HepG2 (cell line): ENCODE measurements around the gene SEPTIN10. TPM values are rescaled to one million over a fixed set of nuclear protein-coding genes. Genes with fewer than 3 reads are reported as not detected.

Source experiments
- ARID3A ChIP-seq: IDR thresholded peaks from 2 replicates; pipeline ENCODE4 v1.6.1; 2012; ENCODE audit warnings: low read depth, low read length, improper control_type of control experiment
- CSRNP1 ChIP-seq: sonication (generic); formaldehyde crosslinking; IDR thresholded peaks from 2 replicates; pipeline ENCODE4 v1.8.1; 2023; ENCODE audit warnings: mild to moderate bottlenecking, missing genetic modification reagents
- GZF1 ChIP-seq: sonication (generic); formaldehyde crosslinking; IDR thresholded peaks from 2 replicates; pipeline ENCODE4 v1.5.1; 2020; ENCODE audit warnings: mild to moderate bottlenecking, missing genetic modification reagents
- HMGA1 ChIP-seq: sonication (generic); formaldehyde crosslinking; conservative IDR thresholded peaks from 2 replicates; pipeline ENCODE4 v1.4.0; 2020; ENCODE audit warnings: missing genetic modification reagents
- KLF12 ChIP-seq: sonication (generic); formaldehyde crosslinking; IDR thresholded peaks from 2 replicates; pipeline ENCODE4 v1.4.0; 2020; ENCODE audit warnings: missing genetic modification reagents, borderline replicate concordance
- MXD3 ChIP-seq: IDR thresholded peaks from 2 replicates; pipeline ENCODE4 v1.6.1; 2016; ENCODE audit warnings: mild to moderate bottlenecking, missing biosample characterization, missing genetic modification reagents
- NKX3-1 ChIP-seq: sonication (generic); formaldehyde crosslinking; IDR thresholded peaks from 2 replicates; pipeline ENCODE4 v1.5.0; 2020; ENCODE audit warnings: missing genetic modification reagents
- PLRG1 ChIP-seq: fragments of 450-650 bp; conservative IDR thresholded peaks from 2 replicates; pipeline ENCODE4 v1.6.1; 2016
- SAFB2 ChIP-seq: sonication (generic); formaldehyde crosslinking; IDR thresholded peaks from 2 replicates; pipeline ENCODE4 v1.5.1; 2020; ENCODE audit warnings: missing genetic modification reagents, low read depth, mild to moderate bottlenecking, borderline replicate concordance
- SETDB1 ChIP-seq: sonication (generic); formaldehyde crosslinking; IDR thresholded peaks from 2 replicates; pipeline ENCODE4 v1.5.1; 2020; ENCODE audit warnings: missing genetic modification reagents, mild to moderate bottlenecking, borderline replicate concordance
- SMARCE1 ChIP-seq: fragments of 450-650 bp; IDR thresholded peaks from 2 replicates; pipeline ENCODE4 v1.6.1; 2017; ENCODE audit warnings: borderline replicate concordance
- STAG1 ChIP-seq: sonication (generic); formaldehyde crosslinking; IDR thresholded peaks from 2 replicates; pipeline ENCODE4 v1.4.0; 2020; ENCODE audit warnings: missing genetic modification reagents
- SUZ12 ChIP-seq: fragments of 150-350 bp; IDR thresholded peaks from 2 replicates; pipeline ENCODE4 v1.6.1; 2014; ENCODE audit warnings: low read depth, low read length
- TIGD3 ChIP-seq: sonication (generic); formaldehyde crosslinking; IDR thresholded peaks from 2 replicates; pipeline ENCODE4 v1.5.1; 2020; ENCODE audit warnings: mild to moderate bottlenecking, missing genetic modification reagents, borderline replicate concordance
- ZFP62 ChIP-seq: sonication (generic); formaldehyde crosslinking; IDR thresholded peaks from 2 replicates; pipeline ENCODE4 v1.4.0; 2020; ENCODE audit warnings: missing genetic modification reagents
- ZNF530 ChIP-seq: sonication (generic); formaldehyde crosslinking; IDR thresholded peaks from 2 replicates; pipeline ENCODE4 v1.5.0; 2020; ENCODE audit warnings: low read depth, mild to moderate bottlenecking, missing genetic modification reagents
- ZNF557 ChIP-seq: sonication (generic); formaldehyde crosslinking; IDR thresholded peaks from 2 replicates; pipeline ENCODE4 v1.4.0; 2020; ENCODE audit warnings: missing genetic modification reagents
- ZNF574 ChIP-seq: sonication (generic); formaldehyde crosslinking; IDR thresholded peaks from 2 replicates; pipeline ENCODE4 v1.4.0; 2020; ENCODE audit warnings: missing genetic modification reagents
- ZNF597 ChIP-seq: sonication (generic); formaldehyde crosslinking; IDR thresholded peaks from 2 replicates; pipeline ENCODE4 v1.5.0; 2020; ENCODE audit warnings: missing genetic modification reagents
- ZNF850 ChIP-seq: sonication (generic); formaldehyde crosslinking; conservative IDR thresholded peaks from 2 replicates; pipeline ENCODE4 v1.9.0; 2021; ENCODE audit warnings: mild to moderate bottlenecking, missing genetic modification reagents
- ZSCAN25 ChIP-seq: sonication (generic); formaldehyde crosslinking; IDR thresholded peaks from 2 replicates; pipeline ENCODE4 v1.8.0; 2022; ENCODE audit warnings: mild to moderate bottlenecking, missing genetic modification reagents
- polyA plus RNA-seq, 8 experiments: library from polyadenylated mRNA; depleted of rRNA in 3 of 8; stranded (reverse) in 7 of 8; unstranded in 1 of 8; fragments of >200 nt; fragmentation: Illumina TruSeq in 4 of 8; extraction: Trizol in 4 of 8; gene quantifications; 2 replicates each; pipeline versions ENCODE4 v1.2.1 to v1.2.3, GENCODE V29; 2011 to 2016; ENCODE audit warnings: low read depth in 4 of 8, missing spikeins in 1 of 8, mixed read lengths in 1 of 8; ENCODE audit not compliant: insufficient read depth in 1 of 8
- total RNA-seq, 5 experiments: library from RNA; depleted of rRNA; stranded (reverse); fragments of >200 nt; fragmentation: Illumina TruSeq; extraction: Trizol; gene quantifications; 2 replicates each; pipeline ENCODE4 v1.2.3, GENCODE V29; 2016; ENCODE audit warnings: low read depth in 1 of 5

Gene SEPTIN10
- total and polyA plus RNA-seq, 2 of the 13 experiments (the other 11 are each of a cell fraction or from before 2014, with no cell fraction given): 45.8 to 67.5 TPM

- TF ChIP-seq ZNF530 (CRISPR knock-in tag) (no peak), SETDB1 (no peak), ZNF850 (CRISPR knock-in tag) (no peak), HMGA1 (CRISPR knock-in tag) (no peak), SMARCE1 (peak; percentile 18; the same call in 1 of the 2 replicates), STAG1 (CRISPR knock-in tag) (peak; percentile 42; the same call in 1 of the 2 replicates), ZNF557 (peak; percentile 99), ZNF574 (CRISPR knock-in tag) (peak; percentile 91), KLF12 (peak; percentile 81), MXD3 (CRISPR knock-in tag) (no peak), SAFB2 (CRISPR knock-in tag) (peak; percentile 95; the same call in 1 of the 2 replicates), PLRG1 (no peak), ZNF597 (CRISPR knock-in tag) (0 out of 2 replicates have a peak, but pooled peaks have one; percentile 64), NKX3-1 (peak; percentile 96), SUZ12 (no peak), CSRNP1 (no peak), GZF1 (CRISPR knock-in tag) (peak; percentile 85; the same call in 1 of the 2 replicates), ZSCAN25 (peak; percentile 93), TIGD3 (CRISPR knock-in tag) (peak; percentile 60; the same call in 1 of the 2 replicates), ARID3A (peak; percentile 82), ZFP62 (CRISPR knock-in tag) (peak; percentile 74; the same call in 1 of the 2 replicates)
Observed at GRCh38 chr2:109644571-109645275, 31.0 kb upstream of the SEPTIN10 start (continued).
